ENCODE data around the gene RARA.
"Not testable (repeated sequence)": the region's sequence is repeated elsewhere in the genome, so short reads cannot be mapped to it uniquely, and the experiment has no call there.

The RARA gene

GRCh38 chr17:40299159-40299757 is 9.7 kb upstream of the RARA start:
- DNase-seq, result peak; percentile 73

- DNase-seq, result no peak
These were observed 7.7 kb upstream of the RARA start for GRCh38 chr17:40301315-40301714.

GRCh38 chr17:40303009-40303657 is 5.8 kb upstream of the RARA start:
- peak; percentile 82 for DNase-seq

- DNase-seq, result peak; percentile 98
These were observed 5.0 kb upstream of the RARA start for GRCh38 chr17:40303708-40304551.

GRCh38 chr17:40304552-40304863 is 4.5 kb upstream of the RARA start:
- not testable (repeated sequence) for DNase-seq

GRCh38 chr17:40304866-40305265 is 4.1 kb upstream of the RARA start:
- DNase-seq, result not testable (repeated sequence)

GRCh38 chr17:40306395-40306794 is 2.6 kb upstream of the RARA start:
- DNase-seq, result no peak

- peak; percentile 97 for DNase-seq
These were observed 1.8 kb upstream of the RARA start for GRCh38 chr17:40307001-40307730.

GRCh38 chr17:40307740-40308239 is 1.2 kb upstream of the RARA start:
- no peak for DNase-seq

GRCh38 chr17:40309949-40310510 is 1.1 kb downstream of the RARA start:
- no peak for DNase-seq

- no peak for DNase-seq
These were observed 2.0 kb downstream of the RARA start for GRCh38 chr17:40310882-40311391.

GRCh38 chr17:40311575-40311974 is 2.6 kb downstream of the RARA start:
- DNase-seq, result peak; percentile 60

GRCh38 chr17:40312131-40312731 is 3.3 kb downstream of the RARA start:
- no peak for DNase-seq

- DNase-seq, result no peak
These were observed 4.1 kb downstream of the RARA start for GRCh38 chr17:40312893-40313667.

- DNase-seq, result peak; percentile 73
These were observed 4.9 kb downstream of the RARA start for GRCh38 chr17:40313668-40314583.

GRCh38 chr17:40314584-40314956 is 5.6 kb downstream of the RARA start:
- DNase-seq, result peak; percentile 83

- DNase-seq, result no peak
These were observed 6.2 kb downstream of the RARA start for GRCh38 chr17:40315206-40315605.

GRCh38 chr17:40315678-40316570 is 6.9 kb downstream of the RARA start:
- no peak for DNase-seq

Data from fibroblast of upper back skin (primary cell).